Keratinocyte (primary cell): ENCODE data around the gene CACNA2D4. TPM values are rescaled to one million over a fixed set of nuclear protein-coding genes. Genes with fewer than 3 reads are reported as not detected.

Source experiments
- DNase-seq: peaks from one replicate; pipeline ENCODE4 v3.0.0-alpha.2; 2011; ENCODE audit warnings: low read depth, missing footprints, low spot score
- FAIRE-seq: peaks from 2 replicates; lab custom pipeline; 2011; peaks lifted over from hg19 to GRCh38; lab: Jason Lieb, UNC
- H2AFZ ChIP-seq: 2 replicates; pipeline ENCODE4 v1.6.0; 2012; ENCODE audit warnings: low read length, control low read depth, inconsistent platforms; ENCODE audit not compliant: control insufficient read depth
- H3K27ac ChIP-seq: 2 replicates; pipeline ENCODE4 v1.5.1; 2011; ENCODE audit warnings: low read length; ENCODE audit not compliant: control insufficient read depth, insufficient read depth
- H3K27me3 ChIP-seq: 3 replicates; pipeline ENCODE4 v1.6.0; 2011; ENCODE audit warnings: low read length; ENCODE audit not compliant: control insufficient read depth, insufficient read depth; ENCODE audit errors: extremely low read depth
- H3K36me3 ChIP-seq, 2 experiments: 2 replicates in 1 of 2; 3 replicates in 1 of 2; pipeline ENCODE4 v1.5.1; 2011; ENCODE audit warnings: low read length in 2 of 2, mild to moderate bottlenecking in 1 of 2; ENCODE audit not compliant: control insufficient read depth in 2 of 2, insufficient read depth in 2 of 2; ENCODE audit errors: extremely low read depth in 1 of 2
- H3K4me1 ChIP-seq: 3 replicates; pipeline ENCODE4 v1.5.1; 2011; ENCODE audit warnings: low read length; ENCODE audit not compliant: control insufficient read depth, insufficient read depth; ENCODE audit errors: extremely low read depth
- H3K4me2 ChIP-seq: 3 replicates; pipeline ENCODE4 v1.6.0; 2011; ENCODE audit warnings: low read depth, low read length; ENCODE audit not compliant: control insufficient read depth, insufficient read depth; ENCODE audit errors: extremely low read depth
- H3K4me3 ChIP-seq, 3 experiments: fragments of 200-600 bp in 1 of 3; sonication (generic) in 1 of 3; 2 replicates in 2 of 3; 3 replicates in 1 of 3; pipeline ENCODE4 v1.5.1; 2011 to 2016; ENCODE audit warnings: low read length in 3 of 3, mild to moderate bottlenecking in 3 of 3, control low read depth in 2 of 3, inconsistent platforms in 1 of 3, low read depth in 1 of 3, mixed read lengths in 1 of 3, mixed run types in 1 of 3, moderate library complexity in 1 of 3; ENCODE audit not compliant: control insufficient read depth in 2 of 3, insufficient read depth in 2 of 3; ENCODE audit errors: extremely low read depth in 1 of 3
- H3K79me2 ChIP-seq: 2 replicates; pipeline ENCODE4 v1.6.0; 2012; ENCODE audit warnings: low read length; ENCODE audit not compliant: control insufficient read depth, insufficient read depth
- H3K9ac ChIP-seq: 3 replicates; pipeline ENCODE4 v1.6.0; 2011; ENCODE audit warnings: low read length; ENCODE audit not compliant: control insufficient read depth, insufficient read depth; ENCODE audit errors: extremely low read depth
- H3K9me1 ChIP-seq: 3 replicates; pipeline ENCODE4 v1.6.0; 2011; ENCODE audit warnings: low read length; ENCODE audit not compliant: control insufficient read depth, insufficient read depth; ENCODE audit errors: extremely low read depth
- H3K9me3 ChIP-seq: 2 replicates; pipeline ENCODE4 v1.5.1; 2012; ENCODE audit warnings: low read depth, low read length; ENCODE audit not compliant: control insufficient read depth
- H4K20me1 ChIP-seq: 3 replicates; pipeline ENCODE4 v1.6.0; 2011; ENCODE audit warnings: low read length; ENCODE audit not compliant: control insufficient read depth, insufficient read depth; ENCODE audit errors: extremely low read depth
- CTCF ChIP-seq, 3 experiments: IDR thresholded peaks in 1 of 3; conservative IDR thresholded peaks in 1 of 3; optimal IDR thresholded peaks in 1 of 3; 2 replicates in 2 of 3; 3 replicates in 1 of 3; pipeline versions ENCODE3 to v1.5.1; 2011; ENCODE audit warnings: low read length in 3 of 3, mild to moderate bottlenecking in 3 of 3, moderate library complexity in 2 of 3, control low read depth in 1 of 3, inconsistent platforms in 1 of 3; ENCODE audit not compliant: insufficient read depth in 2 of 3; ENCODE audit errors: extremely low read depth in 1 of 3
- EZH2 ChIP-seq: IDR thresholded peaks from one replicate; pipeline ENCODE4 v1.6.1; 2012; ENCODE audit warnings: inconsistent platforms, mild to moderate bottlenecking, low read length, moderate library complexity
- dilution Hi-C: fragments of 300-500 bp; cut with MboI; formaldehyde crosslinking; loops from one replicate; pipeline ENCODE4 v1.7.0; 2020; ENCODE audit warnings: low sequenced_read_pairs; ENCODE audit not compliant: extremely low pct_ligation_motif_present
- polyA plus RNA-seq, 5 experiments: library from polyadenylated mRNA; depleted of rRNA in 3 of 5; stranded (reverse) in 3 of 5; stranded (forward) in 1 of 5; unstranded in 1 of 5; fragments of >200 nt; gene quantifications; 1 replicate in 1 of 5; 2 replicates in 3 of 5; 3 replicates in 1 of 5; pipeline versions ENCODE4 v1.2.1 to v1.2.3, GENCODE V29; 2011 to 2012; ENCODE audit warnings: missing spikeins in 2 of 5, low read depth in 1 of 5, low replicate concordance in 1 of 5

CACNA2D4 gene
- polyA plus RNA-seq, 1 donor (not counting 4 experiments of a cell fraction or from before 2014, with no cell fraction given): 0.09 TPM

DNA sequence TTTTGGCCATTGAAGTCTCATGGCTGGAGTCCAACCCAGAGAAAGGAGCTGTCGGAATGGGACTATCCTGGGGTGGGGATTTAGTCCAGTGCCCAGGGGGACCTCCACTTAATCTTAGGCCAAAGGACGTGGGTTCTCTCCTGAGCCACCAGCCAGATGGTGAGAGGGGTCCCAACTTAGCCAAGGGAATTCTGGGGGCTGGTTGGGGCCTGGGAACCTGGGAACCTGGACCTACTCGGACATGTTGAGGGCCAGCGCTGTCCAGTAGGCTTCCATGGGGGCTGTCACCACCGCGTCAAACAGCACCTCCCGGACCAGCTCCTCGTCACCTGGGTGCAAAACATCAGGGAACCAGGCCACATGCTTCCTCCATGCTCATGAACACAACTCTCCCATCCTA, 64.7 kb downstream of the CACNA2D4 start:
- Histone ChIP-seq H3K9ac (no peak overlapping the region), H4K20me1 (no peaks in the 10 kb centered on the region), H3K9me1 (no peaks in the 10 kb centered on the region), H3K4me1 (no peaks in the 10 kb centered on the region), H3K9me3 (peaks cover 10% of the 10 kb centered on the region), H3K36me3 (no peaks in the 10 kb centered on the region), H2AFZ (no peak overlapping the region), H3K79me2 (no peaks in the 10 kb centered on the region), H3K4me3 (no peak overlapping the region), H3K4me2 (no peak overlapping the region), H3K27me3 (peaks cover 6% of the 10 kb centered on the region), H3K27ac (no peak overlapping the region)
- TF ChIP-seq CTCF (optimal IDR thresholded peaks at IDR 0.05 in 1 of 3, IDR thresholded peaks at IDR 0.05 in 1 of 3, conservative IDR thresholded peaks at IDR 0.05 in 1 of 3; ENCODE audit: extremely low read depth in 1 of 3, insufficient read depth in 2 of 3, low read length in 3 of 3) (no peak), EZH2 (no peak)
- no peak for DNase-seq
- dilution Hi-C loops: no loop called here
- FAIRE-seq: no peak

GRCh38 chr12:1852076-1852475, 66.4 kb downstream of the CACNA2D4 start:
- Histone ChIP-seq H3K9ac (no peak overlapping the region), H3K9me1 (no peaks in the 10 kb centered on the region), H3K27me3 (peaks cover 10% of the 10 kb centered on the region), H3K27ac (no peak overlapping the region), H2AFZ (no peak overlapping the region), H3K36me3 (no peaks in the 10 kb centered on the region), H3K4me3 (no peak overlapping the region), H4K20me1 (no peaks in the 10 kb centered on the region), H3K4me2 (no peak overlapping the region), H3K9me3 (peaks cover 10% of the 10 kb centered on the region), H3K4me1 (no peaks in the 10 kb centered on the region), H3K79me2 (no peaks in the 10 kb centered on the region)
- dilution Hi-C loops: no loop called here
- FAIRE-seq (no peak), DNase-seq (no peak)
- TF ChIP-seq CTCF (optimal IDR thresholded peaks at IDR 0.05 in 1 of 3, IDR thresholded peaks at IDR 0.05 in 1 of 3, conservative IDR thresholded peaks at IDR 0.05 in 1 of 3; ENCODE audit: extremely low read depth in 1 of 3, insufficient read depth in 2 of 3, low read length in 3 of 3) (no peak), EZH2 (no peak)
